Ovary (tissue), 9 donors: ENCODE results near the gene SEMA3C. TPM values are rescaled to one million over a fixed set of nuclear protein-coding genes. Genes with fewer than 3 reads are reported as not detected.

Experiments used
- DNase-seq, 5 donors: peaks; one replicate each; pipeline ENCODE4 v3.0.0-alpha.2; 2019 to 2020
- H3K27ac ChIP-seq, 2 donors: fragments of 200-600 bp; one replicate each; pipeline versions ENCODE4 v1.5.1 to v1.8.0; 2019 to 2022
- H3K27me3 ChIP-seq: fragments of 200-600 bp; one replicate; pipeline ENCODE4 v1.8.0; 2022
- H3K36me3 ChIP-seq: fragments of 200-600 bp; sonication (generic); one replicate; pipeline ENCODE4 v1.5.1; 2019
- H3K4me1 ChIP-seq: one replicate; pipeline ENCODE4 v1.8.1; 2013; ENCODE audit warnings: mild to moderate bottlenecking, moderate library complexity; ENCODE audit not compliant: insufficient read depth
- H3K4me3 ChIP-seq: fragments of 200-600 bp; sonication (generic); one replicate; pipeline ENCODE4 v1.5.1; 2017
- H3K9me3 ChIP-seq, 2 donors: fragments of 200-600 bp in 1 of 2; sonication (generic) in 1 of 2; one replicate each; pipeline versions ENCODE4 v1.5.1 to v1.8.1; 2013 to 2019; ENCODE audit warnings: mild to moderate bottlenecking in 1 of 2, moderate library complexity in 1 of 2
- EP300 ChIP-seq: sonication (generic); formaldehyde crosslinking; IDR thresholded peaks from one replicate; pipeline ENCODE4 v1.6.1; 2017; ENCODE audit warnings: antibody characterized with exemption
- POLR2A ChIP-seq: fragments of 450-650 bp; IDR thresholded peaks from one replicate; pipeline ENCODE4 v1.6.1; 2017; ENCODE audit warnings: antibody characterized with exemption, mild to moderate bottlenecking, moderate library complexity
- WGBS, 3 donors: extraction: QIAGEN DNeasy Blood & Tissue Kit in 1 of 3; methylation state at CpG; one replicate each; pipeline versions ENCODE4 v1.1.5 to v1.1.7; 2013 to 2017; 5-methylcytosine and 5-hydroxymethylcytosine counted together
- intact Hi-C, 4 donors: fragments of 100-400 bp; cut with DNase I; formaldehyde crosslinking; loops; one replicate each; pipeline versions ENCODE4 v1.11.0 to v1.15.1; 2022 to 2023
- polyA plus RNA-seq, 2 donors: library from polyadenylated mRNA; stranded (reverse); fragments of 200-250 nt in 1 of 2; fragments of 350-450 nt in 1 of 2; fragmentation: Illumina TruSeq in 1 of 2; extraction: RNeasy Lipid Tissue Mini Kit (QIAGEN cat#74804) in 1 of 2; gene quantifications; one replicate each; pipeline ENCODE4 v1.2.3, GENCODE V29; 2013 to 2014
- total RNA-seq, 7 donors: library from RNA; depleted of rRNA in 2 of 7; stranded (reverse); fragments of >200 nt in 2 of 7; fragmentation: NEBNext Ultra II Directional in 3 of 7; extraction: Animal tissue kit (Norgen Biotek cat#: 25700) in 3 of 7; gene quantifications; one replicate each; pipeline versions ENCODE4 v1.1.0 to v1.2.4, GENCODE V29; 2016 to 2023
- TF ChIP-seq, protein P1 (sequence below), 3 donors: fragments of 450-650 bp in 2 of 3; fragments of 200-600 bp in 1 of 3; IDR thresholded peaks; one replicate each; pipeline versions ENCODE4 v1.5.1 to v1.8.0; 2016 to 2022; ENCODE audit warnings: antibody characterized with exemption in 3 of 3, mild to moderate bottlenecking in 1 of 3
- donor health status: DM: no; HTN: no; CAD: no; lungs with moderate emphysema.
- donor health status: DM: no; HTN: no; CAD: no.
- donor health status: Bipolar disorder and iron deficiency.
- donor health status: DM: yes; HTN: yes; CAD: no.
- donor health status: DM: no; HTN: no; CAD: no.
- donor health status: DM: yes; HTN: yes; CAD: no.

Gene SEMA3C
- total and polyA plus RNA-seq, 9 donors = 20.1 to 91.9 (median 53.5) TPM

DNA sequence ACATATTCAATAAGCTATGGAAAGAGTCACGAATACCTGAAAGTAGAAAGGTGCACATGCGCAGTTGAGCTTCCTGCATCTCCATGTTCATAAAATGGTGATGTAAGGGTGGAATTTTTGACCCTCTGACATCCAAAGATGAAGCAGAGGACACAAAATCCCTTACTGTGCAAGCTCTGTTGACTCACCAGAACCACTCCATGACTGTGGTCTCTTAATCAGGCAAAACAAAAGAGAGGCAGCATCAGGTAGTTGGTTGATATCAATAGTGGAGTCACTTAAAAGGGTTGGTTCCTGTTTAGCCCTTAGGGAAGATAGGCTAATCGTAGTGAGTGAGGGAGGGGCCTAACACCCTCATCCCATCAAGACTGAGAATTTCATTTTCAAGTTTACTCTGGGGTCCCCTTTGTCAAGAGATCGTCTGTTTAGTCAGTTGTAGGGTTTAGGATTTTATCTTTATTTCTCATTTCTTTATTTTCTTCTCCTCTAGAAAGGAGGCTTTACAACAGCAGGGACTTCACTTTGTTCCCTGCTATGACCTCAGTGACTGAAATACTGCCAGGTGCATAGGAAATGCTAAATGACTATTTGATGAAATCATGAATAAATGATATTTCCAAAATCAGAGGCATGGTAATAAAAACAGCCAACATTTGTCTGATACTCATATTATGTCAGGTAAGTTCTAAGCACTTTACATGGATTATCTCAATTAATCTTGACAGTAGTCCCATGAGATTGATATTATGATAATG lies 182.3 kb downstream of the SEMA3C start:
- TF ChIP-seq EP300 (no peak), POLR2A (no peak)
- TF ChIP-seq, protein P1, sequence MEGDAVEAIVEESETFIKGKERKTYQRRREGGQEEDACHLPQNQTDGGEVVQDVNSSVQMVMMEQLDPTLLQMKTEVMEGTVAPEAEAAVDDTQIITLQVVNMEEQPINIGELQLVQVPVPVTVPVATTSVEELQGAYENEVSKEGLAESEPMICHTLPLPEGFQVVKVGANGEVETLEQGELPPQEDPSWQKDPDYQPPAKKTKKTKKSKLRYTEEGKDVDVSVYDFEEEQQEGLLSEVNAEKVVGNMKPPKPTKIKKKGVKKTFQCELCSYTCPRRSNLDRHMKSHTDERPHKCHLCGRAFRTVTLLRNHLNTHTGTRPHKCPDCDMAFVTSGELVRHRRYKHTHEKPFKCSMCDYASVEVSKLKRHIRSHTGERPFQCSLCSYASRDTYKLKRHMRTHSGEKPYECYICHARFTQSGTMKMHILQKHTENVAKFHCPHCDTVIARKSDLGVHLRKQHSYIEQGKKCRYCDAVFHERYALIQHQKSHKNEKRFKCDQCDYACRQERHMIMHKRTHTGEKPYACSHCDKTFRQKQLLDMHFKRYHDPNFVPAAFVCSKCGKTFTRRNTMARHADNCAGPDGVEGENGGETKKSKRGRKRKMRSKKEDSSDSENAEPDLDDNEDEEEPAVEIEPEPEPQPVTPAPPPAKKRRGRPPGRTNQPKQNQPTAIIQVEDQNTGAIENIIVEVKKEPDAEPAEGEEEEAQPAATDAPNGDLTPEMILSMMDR (IDR thresholded peaks at IDR 0.05) = no peak
- WGBS, 3 donors = 90 to 92% (median 91%) methylated on average over 4 of the region's 4 CpGs
- H3K27me3 ChIP-seq = no peaks in the 10 kb centered on the region
- H3K9me3 ChIP-seq = no peaks in the 10 kb centered on the region
- no peaks in the 10 kb centered on the region for H3K36me3 ChIP-seq
- H3K27ac ChIP-seq = no peak overlapping the region
- DNase-seq = no peak
- H3K4me1 ChIP-seq = no peaks in the 10 kb centered on the region
- H3K4me3 ChIP-seq = no peak overlapping the region
- intact Hi-C loops = no loop called here

DNA sequence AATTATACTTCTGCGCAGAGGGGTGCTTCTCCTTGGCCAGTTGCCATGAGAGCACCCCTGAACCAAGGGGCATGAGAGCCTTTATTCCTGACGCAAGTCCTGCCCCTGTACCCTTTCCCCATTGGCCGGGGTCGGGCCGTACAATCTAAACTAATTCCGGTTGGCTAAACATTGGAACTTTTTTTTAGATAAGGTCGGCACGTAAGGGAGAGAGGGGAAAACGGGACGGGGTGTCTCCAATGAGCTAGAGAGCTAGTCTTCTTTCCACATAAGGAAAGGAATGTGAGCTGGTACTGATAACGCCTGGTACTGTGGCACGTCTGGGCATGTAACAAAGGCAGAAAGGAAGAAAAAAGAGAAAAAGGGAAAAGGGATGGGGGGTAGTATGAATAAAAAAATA lies 183.5 kb downstream of the SEMA3C start:
- 92 to 96% (median 95%) methylated on average over 12 of the region's 12 CpGs for WGBS, 3 donors
- intact Hi-C loops = no loop called here
- H3K36me3 ChIP-seq = no peaks in the 10 kb centered on the region
- H3K27me3 ChIP-seq = no peaks in the 10 kb centered on the region
- TF ChIP-seq, protein P1 (IDR thresholded peaks at IDR 0.05) = no peak
- TF ChIP-seq POLR2A = no peak
- H3K27ac ChIP-seq = no peak overlapping the region
- no peak overlapping the region for H3K4me3 ChIP-seq
- H3K9me3 ChIP-seq = no peaks in the 10 kb centered on the region
- H3K4me1 ChIP-seq = no peaks in the 10 kb centered on the region
- DNase-seq = no peak

DNA sequence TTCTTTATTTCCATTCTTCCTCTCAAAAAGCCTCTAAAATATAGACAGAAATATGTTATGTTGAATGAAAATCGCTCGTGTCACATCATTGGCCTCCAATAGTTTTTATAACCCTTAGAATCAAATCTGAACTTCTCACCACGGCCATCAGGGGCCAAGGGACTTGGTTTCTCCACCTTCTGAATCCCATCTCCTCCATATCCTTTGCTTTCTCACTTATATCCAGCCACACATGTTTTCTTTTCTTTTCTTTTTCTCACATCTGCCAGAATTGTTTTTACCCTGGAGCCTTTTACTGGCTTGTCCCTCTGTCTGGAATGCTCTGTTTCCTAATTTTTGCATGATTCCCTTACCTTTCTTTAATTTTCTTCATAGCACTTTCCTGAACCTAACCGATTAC lies 184.8 kb downstream of the SEMA3C start:
- Histone ChIP-seq H3K4me3 (no peak overlapping the region), H3K27me3 (no peaks in the 10 kb centered on the region), H3K27ac (no peak overlapping the region), H3K4me1 (peaks cover 8% of the 10 kb centered on the region), H3K36me3 (no peaks in the 10 kb centered on the region), H3K9me3 (no peaks in the 10 kb centered on the region)
- DNase-seq = no peak
- intact Hi-C loops = no loop called here
- 90 to 95% (median 91%) methylated on average over 4 of the region's 4 CpGs for WGBS, 3 donors
- TF ChIP-seq POLR2A (no peak), EP300 (no peak)
- TF ChIP-seq, protein P1 (IDR thresholded peaks at IDR 0.05) = no peak

DNA sequence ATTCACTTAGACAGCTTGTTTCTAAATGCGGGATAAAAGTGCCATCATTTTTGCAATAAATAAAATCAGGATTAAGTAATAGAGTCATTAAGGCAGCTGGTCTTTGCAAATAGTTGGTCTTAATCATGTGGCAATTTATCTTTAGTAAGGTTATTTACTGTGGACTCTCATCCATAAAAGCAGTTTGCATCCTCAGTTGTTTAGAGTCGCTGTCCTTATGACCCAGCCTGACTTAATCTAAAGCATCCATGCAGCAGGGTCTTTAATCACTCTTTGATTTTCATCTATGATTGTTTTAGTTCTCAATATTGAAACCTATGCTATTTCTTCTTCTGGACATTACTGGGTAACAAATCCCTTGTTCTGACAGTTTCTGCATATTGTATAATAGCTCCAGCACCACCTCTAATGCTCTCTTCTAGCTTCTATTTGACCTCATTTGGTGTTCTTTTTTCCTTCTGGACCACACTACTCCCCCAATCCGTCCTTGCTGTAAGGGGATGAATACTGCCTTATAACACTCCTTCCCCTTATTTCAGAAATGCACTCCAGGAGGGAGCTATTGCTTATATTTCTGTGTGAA lies 185.4 kb downstream of the SEMA3C start:
- 52 to 60% (median 56%) methylated on average over 3 of the region's 3 CpGs for WGBS, 3 donors

More for the DNA sequence above, 185.4 kb downstream of the SEMA3C start:
- no peak for DNase-seq
- no peaks in the 10 kb centered on the region for H3K27me3 ChIP-seq
- H3K4me1 ChIP-seq = peaks cover 8% of the 10 kb centered on the region
- H3K9me3 ChIP-seq = no peaks in the 10 kb centered on the region
- H3K36me3 ChIP-seq = no peaks in the 10 kb centered on the region
- intact Hi-C loops = no loop called here
- no peak overlapping the region for H3K27ac ChIP-seq
- no peak overlapping the region for H3K4me3 ChIP-seq
- no peak for TF ChIP-seq POLR2A
- TF ChIP-seq, protein P1 (IDR thresholded peaks at IDR 0.05) = no peak
